HepG2 (cell line): ENCODE measurements around the gene PRR14. TPM values are rescaled to one million over a fixed set of nuclear protein-coding genes. Genes with fewer than 3 reads are reported as not detected.

Experiments used
- AGO2 ChIP-seq: fragments of 200-400 bp; formaldehyde crosslinking; optimal IDR thresholded peaks from 2 replicates; pipeline ENCODE3; 2017; ENCODE audit warnings: mild to moderate bottlenecking, low read depth, low read length, moderate library complexity
- CEBPB ChIP-seq: IDR thresholded peaks from 2 replicates; pipeline ENCODE4 v1.6.1; 2011; ENCODE audit warnings: low read depth, low read length, improper control_type of control experiment, borderline replicate concordance
- CSRNP2 ChIP-seq: sonication (generic); formaldehyde crosslinking; conservative IDR thresholded peaks from 2 replicates; pipeline ENCODE4 v1.8.0; 2022; ENCODE audit warnings: low read depth, missing genetic modification reagents
- ELF1 ChIP-seq: sonication (generic); formaldehyde crosslinking; IDR thresholded peaks from 2 replicates; pipeline ENCODE4 v1.4.0; 2020; ENCODE audit warnings: missing genetic modification reagents
- ETV6 ChIP-seq: sonication (generic); formaldehyde crosslinking; conservative IDR thresholded peaks from 2 replicates; pipeline ENCODE4 v1.4.0; 2020; ENCODE audit warnings: missing genetic modification reagents
- HDAC6 ChIP-seq: fragments of 200-600 bp; sonication (generic); IDR thresholded peaks from 2 replicates; pipeline ENCODE4 v1.7.0; 2017; ENCODE audit warnings: mild to moderate bottlenecking, antibody characterized with exemption, low read length, low read depth
- HNRNPK ChIP-seq: fragments of 200-400 bp; formaldehyde crosslinking; IDR thresholded peaks from 2 replicates; pipeline ENCODE4 v1.6.1; 2018; ENCODE audit warnings: low read length, low read depth, moderate library complexity, mild to moderate bottlenecking; ENCODE audit not compliant: poor library complexity, severe bottlenecking
- KAT8 ChIP-seq: IDR thresholded peaks from 2 replicates; pipeline ENCODE4 v1.6.1; 2016; ENCODE audit warnings: missing genetic modification reagents, missing compliant biosample characterization
- KDM2A ChIP-seq: sonication (generic); formaldehyde crosslinking; IDR thresholded peaks from 2 replicates; pipeline ENCODE4 v1.4.0; 2020; ENCODE audit warnings: low read depth, missing genetic modification reagents, borderline replicate concordance
- KDM5B ChIP-seq: sonication (generic); formaldehyde crosslinking; IDR thresholded peaks from 2 replicates; pipeline ENCODE4 v1.4.0; 2020; ENCODE audit warnings: missing genetic modification reagents, mild to moderate bottlenecking, borderline replicate concordance
- MTF1 ChIP-seq: sonication (generic); formaldehyde crosslinking; IDR thresholded peaks from 2 replicates; pipeline ENCODE4 v1.5.0; 2020; ENCODE audit warnings: missing genetic modification reagents
- NFE2L2 ChIP-seq: fragments of 150-350 bp; IDR thresholded peaks from 2 replicates; pipeline ENCODE4 v1.6.1; 2014; ENCODE audit warnings: low read length
- NFKBIZ ChIP-seq: IDR thresholded peaks from 2 replicates; pipeline ENCODE4 v1.6.1; 2018; ENCODE audit warnings: missing genetic modification reagents, missing compliant biosample characterization
- PHB2 ChIP-seq: fragments of 450-650 bp; IDR thresholded peaks from 2 replicates; pipeline ENCODE4 v1.6.1; 2018; ENCODE audit not compliant: partially characterized antibody
- PHF8 ChIP-seq: sonication (generic); formaldehyde crosslinking; IDR thresholded peaks from 2 replicates; pipeline ENCODE4 v1.5.0; 2020; ENCODE audit warnings: missing genetic modification reagents
- REPIN1 ChIP-seq: sonication (generic); formaldehyde crosslinking; IDR thresholded peaks from 2 replicates; pipeline ENCODE4 v1.8.0; 2022; ENCODE audit warnings: missing genetic modification reagents, low read depth, mild to moderate bottlenecking, borderline replicate concordance
- SKI ChIP-seq: fragments of 450-650 bp; IDR thresholded peaks from one replicate; pipeline ENCODE4 v1.6.1; 2018; ENCODE audit warnings: mild to moderate bottlenecking; ENCODE audit not compliant: partially characterized antibody
- TFDP2 ChIP-seq: sonication (generic); formaldehyde crosslinking; IDR thresholded peaks from 2 replicates; pipeline ENCODE4 v1.4.0; 2020; ENCODE audit warnings: missing genetic modification reagents
- TGIF2 ChIP-seq: IDR thresholded peaks from 2 replicates; pipeline ENCODE4 v1.6.1; 2016; ENCODE audit warnings: control low read depth, missing compliant biosample characterization
- ZBTB8A ChIP-seq: sonication (generic); formaldehyde crosslinking; IDR thresholded peaks from 2 replicates; pipeline ENCODE4 v1.4.0; 2020; ENCODE audit warnings: mild to moderate bottlenecking, low read depth, missing genetic modification reagents, borderline replicate concordance
- ZFP36 ChIP-seq: fragments of 150-350 bp; IDR thresholded peaks from 2 replicates; pipeline ENCODE4 v1.6.1; 2018; ENCODE audit warnings: borderline replicate concordance, low read length, low read depth; ENCODE audit not compliant: partially characterized antibody
- ZFY ChIP-seq: sonication (generic); formaldehyde crosslinking; IDR thresholded peaks from 2 replicates; pipeline ENCODE4 v1.4.0; 2020; ENCODE audit warnings: missing genetic modification reagents
- ZNF3 ChIP-seq: IDR thresholded peaks from 2 replicates; pipeline ENCODE4 v1.7.0; 2017; ENCODE audit warnings: inconsistent platforms
- ZNF383 ChIP-seq: sonication (generic); formaldehyde crosslinking; IDR thresholded peaks from 2 replicates; pipeline ENCODE4 v1.4.0; 2020; ENCODE audit warnings: missing genetic modification reagents, mild to moderate bottlenecking, borderline replicate concordance
- ZNF414 ChIP-seq: sonication (generic); formaldehyde crosslinking; IDR thresholded peaks from 2 replicates; pipeline ENCODE4 v1.5.0; 2020; ENCODE audit warnings: missing genetic modification reagents
- ZNF768 ChIP-seq: sonication (generic); formaldehyde crosslinking; IDR thresholded peaks from 2 replicates; pipeline ENCODE4 v1.4.0; 2020; ENCODE audit warnings: missing genetic modification reagents
- ZSCAN5A ChIP-seq: sonication (generic); formaldehyde crosslinking; IDR thresholded peaks from 2 replicates; pipeline ENCODE4 v1.8.0; 2022; ENCODE audit warnings: mild to moderate bottlenecking, missing genetic modification reagents, borderline replicate concordance
- polyA plus RNA-seq, 8 experiments: library from polyadenylated mRNA; depleted of rRNA in 3 of 8; stranded (reverse) in 7 of 8; unstranded in 1 of 8; fragments of >200 nt; fragmentation: Illumina TruSeq in 4 of 8; extraction: Trizol in 4 of 8; gene quantifications; 2 replicates each; pipeline versions ENCODE4 v1.2.1 to v1.2.3, GENCODE V29; 2011 to 2016; ENCODE audit warnings: low read depth in 4 of 8, missing spikeins in 1 of 8, mixed read lengths in 1 of 8; ENCODE audit not compliant: insufficient read depth in 1 of 8
- total RNA-seq, 5 experiments: library from RNA; depleted of rRNA; stranded (reverse); fragments of >200 nt; fragmentation: Illumina TruSeq; extraction: Trizol; gene quantifications; 2 replicates each; pipeline ENCODE4 v1.2.3, GENCODE V29; 2016; ENCODE audit warnings: low read depth in 1 of 5

Gene PRR14
- total and polyA plus RNA-seq, 2 of the 13 experiments (the other 11 are each of a cell fraction or from before 2014, with no cell fraction given): 8.4 to 11.0 TPM

- TF ChIP-seq ZNF768: peak; percentile 57; the same call in 1 of the 2 replicates
- TF ChIP-seq ZFY (CRISPR knock-in tag): peak; percentile 95
- peak; percentile 69 for TF ChIP-seq REPIN1
- no peak for TF ChIP-seq PHB2
- TF ChIP-seq PHF8 (CRISPR knock-in tag): peak; percentile 95
- peak; percentile 66 for TF ChIP-seq TFDP2 (CRISPR knock-in tag)
- peak; percentile 94 for TF ChIP-seq KAT8 (CRISPR knock-in tag)
- TF ChIP-seq KDM5B: peak; percentile 97
- no peak for TF ChIP-seq HDAC6
- TF ChIP-seq ZFP36: no peak
- TF ChIP-seq KDM2A (CRISPR knock-in tag): peak; percentile 99
- peak; percentile 93; the same call in 1 of the 2 replicates for TF ChIP-seq MTF1
- TF ChIP-seq ZSCAN5A: peak; percentile 89; the same call in 1 of the 2 replicates
- peak; percentile 63; the same call in 1 of the 2 replicates for TF ChIP-seq NFKBIZ (CRISPR knock-in tag)
- no peak; the same call in 1 of the 2 replicates for TF ChIP-seq ETV6
- TF ChIP-seq ZNF383 (CRISPR knock-in tag): no peak
- TF ChIP-seq CEBPB: no peak
- peak; percentile 45 for TF ChIP-seq HNRNPK
- peak; percentile 99 for TF ChIP-seq AGO2
- 0 out of 2 replicates have a peak, but pooled peaks have one; percentile 17 for TF ChIP-seq ZNF3
- TF ChIP-seq ZBTB8A: peak; percentile 34; the same call in 1 of the 2 replicates
- peak; percentile 8; the same call in 1 of the 2 replicates for TF ChIP-seq TGIF2
- peak; percentile 87 for TF ChIP-seq ELF1 (CRISPR knock-in tag)
- TF ChIP-seq NFE2L2: no peak
- TF ChIP-seq SKI: peak; percentile 84
- TF ChIP-seq ZNF414 (CRISPR knock-in tag): peak; percentile 92
- peak; percentile 90; the same call in 1 of the 2 replicates for TF ChIP-seq CSRNP2 (CRISPR knock-in tag)
These were observed 47.5 kb downstream of the PRR14 start (continued) for GRCh38 chr16:30698139-30698815.
